ENCODE data around the gene AKAP6. TPM values are rescaled to one million over a fixed set of nuclear protein-coding genes. Genes with fewer than 3 reads are reported as not detected.
"Not testable (repeated sequence)": the region's sequence is repeated elsewhere in the genome, so short reads cannot be mapped to it uniquely, and the experiment has no call there.

AKAP6 gene
- total RNA-seq, 1 experiment from 2014 or later = 40.6 TPM

DNA sequence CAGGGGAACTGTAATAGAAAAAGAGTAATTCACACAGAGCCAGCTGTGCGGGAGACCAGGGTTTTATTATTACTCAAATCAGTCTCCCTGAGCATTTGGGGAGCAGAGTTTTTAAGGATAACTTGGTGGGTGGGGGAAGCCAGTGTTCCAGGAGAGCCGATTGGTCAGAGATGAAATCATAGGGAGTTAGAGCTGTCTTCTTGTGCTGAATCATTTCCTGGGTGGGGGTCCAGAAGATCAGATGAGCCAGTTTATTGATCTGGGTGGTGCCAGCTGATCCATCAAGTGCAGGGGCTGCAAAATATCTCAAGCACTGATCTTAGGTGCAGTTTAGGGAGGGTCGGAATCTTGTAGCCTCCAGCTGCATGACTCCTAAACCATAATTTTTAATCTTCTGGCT, 44.1 kb downstream of the AKAP6 start:
- DNase-seq (ENCODE audit: low read depth) = not testable (repeated sequence)

- no peak for DNase-seq (ENCODE audit: low read depth)
These were observed 45.1 kb downstream of the AKAP6 start for GRCh38 chr14:32374155-32374554.

DNA sequence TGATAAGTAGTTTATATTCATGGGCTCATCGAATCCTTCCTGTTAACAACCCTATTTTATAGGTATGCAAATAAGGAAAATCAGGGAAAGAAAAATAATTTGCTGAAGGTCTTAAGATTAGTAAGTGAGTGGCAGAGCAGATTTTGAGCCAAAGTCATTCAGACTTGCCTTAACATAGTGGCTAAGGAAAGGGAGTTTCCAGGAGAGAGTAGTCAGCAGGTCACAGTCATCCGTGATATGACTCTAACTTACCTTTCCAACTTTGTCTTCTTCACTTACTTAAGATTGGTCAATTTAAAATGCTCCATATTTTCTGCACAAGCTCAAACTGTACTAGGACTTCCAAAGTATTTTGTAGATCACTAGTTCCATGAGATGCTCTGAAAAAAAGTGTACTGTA, 46.6 kb downstream of the AKAP6 start:
- no peak for DNase-seq (ENCODE audit: low read depth)

DNA sequence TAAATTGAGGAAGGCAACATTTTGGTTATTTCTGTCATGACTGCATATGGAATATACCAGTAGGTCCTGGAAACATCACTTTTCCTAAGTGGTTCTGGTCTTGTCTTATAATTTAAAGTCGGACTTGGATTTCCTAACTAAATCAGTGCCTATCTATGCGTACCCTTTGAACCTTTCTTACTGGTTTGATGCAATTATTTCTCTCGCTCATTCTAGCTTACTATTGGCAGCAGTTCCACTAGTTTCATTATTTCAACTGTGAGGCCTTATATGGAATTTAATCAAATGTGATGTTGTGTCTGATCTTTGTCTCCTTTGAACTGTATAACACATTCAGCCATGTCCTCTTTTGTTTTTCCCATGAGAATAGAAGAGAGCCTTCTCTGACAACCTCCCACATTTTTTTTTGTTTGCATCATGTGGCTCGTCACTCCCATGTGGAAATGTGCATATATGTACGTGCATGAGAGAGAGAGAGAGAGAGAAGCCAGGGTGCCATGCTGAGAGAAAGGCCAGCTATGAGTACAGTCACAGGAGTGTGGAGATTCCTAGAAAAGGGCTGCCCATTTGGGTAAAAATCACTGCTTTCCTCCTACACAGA, 48.0 kb downstream of the AKAP6 start:
- no peak for DNase-seq (ENCODE audit: low read depth)

DNA sequence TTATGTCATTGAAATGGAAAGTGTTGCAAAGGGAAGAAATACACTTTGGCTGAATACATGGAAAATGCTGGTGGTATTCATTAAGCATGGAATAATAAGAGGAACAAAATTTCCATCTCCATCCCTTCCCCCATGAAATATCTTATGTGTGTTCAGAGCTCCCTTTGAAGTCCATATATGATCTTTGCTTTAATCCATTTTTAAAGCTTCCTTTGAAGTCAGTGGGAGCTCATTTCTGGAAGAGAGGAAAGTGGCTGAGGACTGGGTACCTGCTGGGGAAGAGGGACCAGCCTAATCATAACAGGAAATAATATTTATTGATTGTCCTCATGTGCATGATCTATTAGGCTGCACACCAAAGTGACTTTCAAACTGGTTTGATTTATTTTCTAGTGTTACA, 49.2 kb downstream of the AKAP6 start:
- no peak for DNase-seq (ENCODE audit: low read depth)

- DNase-seq (ENCODE audit: low read depth) = peak; percentile 10
These were observed 50.3 kb downstream of the AKAP6 start for GRCh38 chr14:32379447-32379846.

- no peak for DNase-seq (ENCODE audit: low read depth)
These were observed 52.8 kb downstream of the AKAP6 start for GRCh38 chr14:32381869-32382268.

- peak; percentile 23 for DNase-seq (ENCODE audit: low read depth)
These were observed 53.6 kb downstream of the AKAP6 start for GRCh38 chr14:32382704-32383103.

- DNase-seq (ENCODE audit: low read depth) = no peak
These were observed 54.4 kb downstream of the AKAP6 start for GRCh38 chr14:32383364-32384009.

DNA sequence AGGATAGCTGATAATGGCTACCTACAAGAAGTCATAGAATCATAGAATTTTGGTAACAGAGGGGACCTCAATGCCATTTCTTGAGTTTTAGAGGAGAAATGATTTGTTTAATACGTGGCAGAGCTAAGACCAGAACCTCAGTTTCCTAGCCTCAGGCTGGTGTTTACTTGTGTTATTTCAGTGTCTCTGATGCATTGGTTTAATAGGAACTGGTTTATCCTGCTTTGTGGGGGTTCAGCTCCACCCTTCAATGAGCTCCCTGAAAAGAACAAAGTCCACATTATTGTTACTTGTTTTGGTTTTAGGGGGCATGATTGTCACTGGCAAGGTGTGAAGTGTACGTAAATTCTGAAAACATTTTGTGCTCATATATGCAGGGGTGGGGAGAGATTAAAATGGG, 55.4 kb downstream of the AKAP6 start:
- no peak for DNase-seq (ENCODE audit: low read depth)

DNA sequence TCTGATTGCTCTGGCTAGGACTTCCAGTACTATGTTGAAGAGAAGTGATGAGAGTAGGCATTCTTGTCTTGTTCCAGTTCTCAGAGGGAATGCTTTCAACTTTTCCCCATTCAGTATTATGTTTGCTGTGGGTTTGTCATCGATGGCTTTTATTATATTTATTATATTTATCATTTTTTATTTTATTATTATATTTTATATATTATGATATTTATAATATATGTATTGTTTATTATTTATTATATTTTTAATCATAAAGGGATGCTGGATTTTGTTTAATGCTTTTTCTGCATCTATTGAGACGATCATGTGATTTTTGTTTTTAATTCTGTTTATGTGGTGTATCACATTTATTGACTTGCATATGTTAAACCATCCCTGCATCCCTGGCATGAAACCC, 58.2 kb downstream of the AKAP6 start:
- not testable (repeated sequence) for DNase-seq (ENCODE audit: low read depth)

- no peak for DNase-seq (ENCODE audit: low read depth)
These were observed 64.0 kb downstream of the AKAP6 start for GRCh38 chr14:32393119-32393518.

DNA sequence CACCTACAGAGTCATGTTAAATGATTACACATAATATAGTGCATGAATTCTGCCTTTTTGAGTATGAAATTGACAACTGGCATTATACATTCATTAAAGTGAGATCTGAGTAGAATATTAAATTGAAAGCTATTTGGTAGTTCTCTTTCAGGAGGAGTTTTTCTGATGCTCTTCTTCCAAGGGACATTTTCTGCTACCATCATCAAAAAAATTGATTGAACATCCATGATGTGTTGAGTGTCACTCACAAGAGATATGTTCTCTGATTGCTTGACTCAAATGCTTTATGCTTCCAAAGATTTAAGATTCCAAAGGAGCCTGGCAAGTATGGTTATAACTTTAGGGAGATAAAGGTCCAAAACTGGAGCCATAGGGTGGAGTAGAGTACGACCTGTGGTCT, 64.9 kb downstream of the AKAP6 start:
- DNase-seq (ENCODE audit: low read depth) = no peak

DNA sequence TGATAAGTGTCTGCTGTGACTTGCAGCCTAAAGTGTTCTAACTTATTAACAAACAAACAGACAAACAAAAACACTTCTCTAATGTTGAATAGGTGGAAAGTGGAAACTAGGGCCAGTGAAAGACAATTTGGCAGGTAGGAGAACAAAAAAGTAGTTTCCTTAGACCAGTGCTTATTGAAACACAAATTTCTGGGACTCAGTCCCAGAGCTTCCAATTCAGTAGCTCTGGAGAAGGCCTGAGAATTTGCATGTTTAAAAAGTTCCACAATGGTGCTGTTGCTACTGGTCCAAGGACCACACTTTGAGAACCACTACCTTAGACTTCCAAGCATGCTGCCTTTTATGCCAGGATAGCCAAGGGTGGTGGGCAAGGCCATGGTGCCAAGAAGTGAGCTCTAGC, 67.8 kb downstream of the AKAP6 start:
- no peak for DNase-seq (ENCODE audit: low read depth)

GRCh38 chr14:32397861-32398640, 69.0 kb downstream of the AKAP6 start:
- DNase-seq (ENCODE audit: low read depth) = peak; percentile 86

DNA sequence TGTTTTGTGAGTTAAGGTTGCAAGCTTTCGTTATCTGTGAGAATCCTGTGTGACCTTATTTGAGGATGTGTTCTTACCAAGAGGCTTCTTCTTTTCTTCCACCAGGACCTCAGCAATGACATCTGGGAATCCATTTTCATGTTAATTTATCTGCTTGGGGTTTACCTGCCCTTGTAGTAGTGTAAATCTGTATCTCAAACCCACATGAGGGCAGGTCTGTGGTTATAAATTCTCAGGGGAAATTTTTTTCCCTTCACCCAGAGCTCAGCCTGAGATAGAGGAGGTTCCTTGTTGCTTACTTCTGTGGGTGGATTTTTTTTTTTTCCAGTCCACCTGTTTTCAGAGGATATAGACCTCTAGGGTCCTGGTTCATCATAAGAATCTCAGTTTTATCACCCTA, 70.8 kb downstream of the AKAP6 start:
- DNase-seq (ENCODE audit: low read depth) = no peak

GRCh38 chr14:32400480-32400879, 71.4 kb downstream of the AKAP6 start:
- peak; percentile 86 for DNase-seq (ENCODE audit: low read depth)

DNA sequence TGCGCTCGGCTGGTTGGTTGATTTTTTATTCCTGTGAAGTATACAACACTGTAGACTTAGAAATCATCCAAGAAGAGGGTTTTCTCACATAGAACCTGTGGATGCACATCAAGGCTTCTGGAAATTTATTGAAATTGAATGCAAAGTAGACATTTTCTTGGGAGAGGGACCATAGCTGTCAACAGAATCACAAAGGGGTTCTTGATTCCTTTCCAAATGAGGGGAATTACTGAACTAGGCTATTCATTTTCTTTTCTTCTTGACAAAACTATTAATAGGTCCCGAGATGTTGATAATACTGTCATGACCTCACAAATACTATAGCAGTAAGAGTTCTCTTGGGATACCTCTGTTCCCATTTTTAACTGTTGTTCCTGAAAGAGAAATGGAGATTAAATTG, 73.9 kb downstream of the AKAP6 start:
- DNase-seq (ENCODE audit: low read depth) = no peak

DNA sequence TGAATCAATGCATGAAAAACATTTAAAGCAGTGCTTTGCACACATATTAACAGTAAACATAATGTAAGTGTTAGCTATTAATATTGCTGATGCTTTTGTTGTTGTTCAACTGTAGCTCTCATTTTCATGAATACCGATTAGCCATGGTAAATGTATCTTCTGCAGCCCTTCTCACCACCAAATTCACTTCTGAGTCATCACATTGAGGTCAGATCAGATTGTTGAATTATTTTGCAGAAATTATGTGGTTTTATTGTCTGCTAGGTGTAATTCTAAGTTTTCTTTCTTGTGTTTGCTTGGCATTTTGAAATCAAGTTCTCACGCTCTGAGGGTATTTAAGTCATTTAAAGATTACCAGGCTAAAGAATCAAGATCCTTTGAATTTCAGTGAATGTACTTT, 74.6 kb downstream of the AKAP6 start:
- DNase-seq (ENCODE audit: low read depth) = peak; percentile 68

DNA sequence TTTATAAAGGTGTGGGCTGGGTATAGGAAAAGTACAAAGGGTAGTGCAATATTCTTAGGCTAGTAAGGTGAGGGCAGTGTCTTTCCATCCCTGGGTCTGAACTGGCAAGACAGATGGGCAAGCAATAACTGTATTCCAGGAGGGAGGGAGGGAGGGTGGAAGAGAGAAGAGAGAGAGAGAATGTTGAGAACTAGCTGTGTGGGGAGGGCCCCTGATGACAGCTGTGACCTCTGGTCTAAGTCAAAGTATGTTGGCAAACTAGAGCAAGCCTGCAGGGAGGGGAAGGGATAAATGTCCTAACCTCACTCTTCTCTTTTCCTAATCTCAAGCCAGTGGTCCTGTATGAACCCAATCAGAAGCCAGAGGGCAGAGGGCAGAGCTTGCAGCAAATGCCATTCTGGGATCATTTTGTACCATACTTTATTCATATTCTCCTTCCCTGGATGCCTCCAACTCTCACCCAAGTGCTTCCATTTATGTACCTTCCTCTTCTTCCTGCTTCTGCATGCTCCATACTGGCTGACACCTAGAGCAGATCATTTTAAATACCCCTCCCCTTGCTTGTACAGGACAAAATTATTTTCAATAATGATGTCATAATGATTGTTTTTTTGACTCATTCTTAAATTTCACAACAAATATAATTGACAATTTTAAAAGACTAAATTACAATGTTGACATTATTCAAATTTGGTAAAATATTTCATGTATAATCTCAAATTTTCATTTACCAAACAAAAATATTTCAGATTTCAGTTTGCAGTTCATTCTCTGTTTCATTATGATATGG, 75.9 kb downstream of the AKAP6 start:
- no peak for DNase-seq (ENCODE audit: low read depth)

- DNase-seq (ENCODE audit: low read depth) = no peak
These were observed 76.8 kb downstream of the AKAP6 start for GRCh38 chr14:32405856-32406255.

DNA sequence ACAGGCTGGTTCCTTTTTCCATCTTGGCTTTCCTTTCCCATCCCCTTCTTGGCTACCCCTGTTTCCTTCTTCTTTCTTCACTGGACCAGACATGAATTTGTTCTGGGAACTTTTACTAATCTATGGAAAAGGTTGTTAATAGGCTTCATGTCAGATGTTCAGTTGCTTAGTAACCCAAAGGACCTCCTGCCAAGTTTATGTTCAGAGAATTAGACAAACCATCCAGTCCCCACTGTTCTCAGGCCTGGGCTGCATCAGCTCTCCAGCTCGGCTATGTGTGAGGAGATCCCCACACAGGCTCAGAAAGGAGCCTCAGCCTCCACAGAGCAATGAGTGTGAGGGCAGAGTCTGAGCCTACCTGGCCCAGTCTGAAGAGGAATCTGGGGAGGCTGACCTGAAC, 78.0 kb downstream of the AKAP6 start:
- DNase-seq (ENCODE audit: low read depth) = no peak
